ENCODE measurements around the gene FTO.
A peak's percentile ranks its signal among the peaks of the same experiment; 100 is the strongest.

Gene FTO

GRCh38 chr16:54160939-54161897 lies 457.3 kb downstream of the FTO start:
- DNase-seq (ENCODE audit: low read depth) = no peak

- no peak for DNase-seq (ENCODE audit: low read depth)
Measured at GRCh38 chr16:54163197-54163843, 459.4 kb downstream of the FTO start.

- no peak for DNase-seq (ENCODE audit: low read depth)
Measured at GRCh38 chr16:54164789-54165173, 460.8 kb downstream of the FTO start.

GRCh38 chr16:54165174-54165911 lies 461.4 kb downstream of the FTO start:
- DNase-seq (ENCODE audit: low read depth) = no peak

GRCh38 chr16:54165912-54166865 lies 462.2 kb downstream of the FTO start:
- DNase-seq (ENCODE audit: low read depth) = no peak

GRCh38 chr16:54169112-54169511 lies 465.2 kb downstream of the FTO start:
- DNase-seq (ENCODE audit: low read depth) = no peak

- peak; percentile 52 for DNase-seq (ENCODE audit: low read depth)
Measured at GRCh38 chr16:54171626-54172537, 467.9 kb downstream of the FTO start.

GRCh38 chr16:54173490-54173889 lies 469.5 kb downstream of the FTO start:
- DNase-seq (ENCODE audit: low read depth) = no peak

- no peak for DNase-seq (ENCODE audit: low read depth)
Measured at GRCh38 chr16:54174201-54174600, 470.2 kb downstream of the FTO start.

GRCh38 chr16:54174750-54175149 lies 470.8 kb downstream of the FTO start:
- DNase-seq (ENCODE audit: low read depth) = no peak

- DNase-seq (ENCODE audit: low read depth) = no peak
Measured at GRCh38 chr16:54175169-54175551, 471.2 kb downstream of the FTO start.

GRCh38 chr16:54175552-54176375 lies 471.8 kb downstream of the FTO start:
- DNase-seq (ENCODE audit: low read depth) = peak; percentile 5

- DNase-seq (ENCODE audit: low read depth) = no peak
Measured at GRCh38 chr16:54176376-54176901, 472.5 kb downstream of the FTO start.

- no peak for DNase-seq (ENCODE audit: low read depth)
Measured at GRCh38 chr16:54177052-54177861, 473.3 kb downstream of the FTO start.

- no peak for DNase-seq (ENCODE audit: low read depth)
Measured at GRCh38 chr16:54177862-54178477, 474.0 kb downstream of the FTO start.

- no peak for DNase-seq (ENCODE audit: low read depth)
Measured at GRCh38 chr16:54178478-54178976, 474.6 kb downstream of the FTO start.
